LNCaP clone FGC (cell line): ENCODE data around the gene IFT43.
A peak's percentile ranks its signal among the peaks of the same experiment; 100 is the strongest.

ENCODE experiments used
- DNase-seq: peaks from one replicate; pipeline ENCODE4 v3.0.0-alpha.2; 2011; ENCODE audit warnings: low read depth
- H3K4me3 ChIP-seq: 2 replicates; pipeline ENCODE4 v1.5.1; 2011; ENCODE audit warnings: mild to moderate bottlenecking, low read depth, low read length, control low read depth
- CTCF ChIP-seq: IDR thresholded peaks from 2 replicates; pipeline ENCODE4 v1.5.1; 2012; ENCODE audit warnings: mild to moderate bottlenecking; ENCODE audit not compliant: control insufficient read depth, insufficient read depth; ENCODE audit errors: extremely low read depth

The IFT43 gene

DNA sequence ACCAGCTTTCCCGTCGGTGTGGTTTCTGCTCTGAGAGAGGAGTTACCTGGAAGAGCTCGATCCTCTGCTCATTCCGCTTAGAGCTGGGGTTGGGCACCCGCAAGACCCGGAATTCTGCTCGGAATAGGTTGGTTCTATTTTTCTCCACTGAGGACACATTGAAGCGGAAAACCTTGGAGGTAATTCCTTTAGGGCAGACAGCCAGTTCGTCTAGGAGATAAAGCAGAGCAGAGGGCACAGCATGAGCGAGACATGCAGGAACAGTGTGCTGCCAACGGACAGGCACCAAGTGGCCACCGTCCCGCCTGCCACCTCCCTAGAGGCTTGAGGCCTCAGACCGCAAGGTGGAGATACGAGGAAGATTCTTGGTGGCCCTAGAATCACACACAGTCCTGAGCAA lies 14.1 kb upstream of the IFT43 start:
- H3K4me3 ChIP-seq: no peak overlapping the region
- no peak for DNase-seq
- no peak for TF ChIP-seq CTCF

- no peak for DNase-seq
- TF ChIP-seq CTCF: no peak
- no peak overlapping the region for H3K4me3 ChIP-seq
These were observed 12.7 kb upstream of the IFT43 start for GRCh38 chr14:75972801-75973421.

- no peak overlapping the region for H3K4me3 ChIP-seq
- no peak for DNase-seq
- peak; percentile 23 for TF ChIP-seq CTCF
These were observed 8.6 kb upstream of the IFT43 start for GRCh38 chr14:75976826-75977581.

DNA sequence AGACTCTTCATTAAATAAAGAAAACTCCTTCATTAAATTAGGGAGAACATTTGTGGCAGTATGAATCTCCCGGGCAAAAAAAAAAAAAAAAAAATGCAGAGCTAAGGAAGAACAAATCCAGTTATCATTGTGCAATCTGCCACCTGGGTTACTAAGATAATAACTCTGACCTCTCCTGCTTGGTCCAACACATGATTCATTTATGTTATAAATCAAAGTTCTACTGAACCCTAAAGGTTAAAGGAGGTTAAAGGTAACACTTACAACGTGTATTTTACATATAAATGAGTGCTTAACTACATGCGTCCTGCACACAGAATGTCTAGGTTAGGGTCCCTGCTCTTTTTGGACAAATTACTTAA lies 8.0 kb upstream of the IFT43 start:
- no peak overlapping the region for H3K4me3 ChIP-seq
- no peak for DNase-seq
- TF ChIP-seq CTCF: no peak

GRCh38 chr14:75978249-75978731 lies 7.3 kb upstream of the IFT43 start:
- TF ChIP-seq CTCF: no peak
- no peak overlapping the region for H3K4me3 ChIP-seq
- no peak for DNase-seq

GRCh38 chr14:75979071-75979571 lies 6.4 kb upstream of the IFT43 start:
- TF ChIP-seq CTCF: peak; percentile 60
- no peak for DNase-seq
- no peak overlapping the region for H3K4me3 ChIP-seq
